HG03060 (cell line): ENCODE measurements around the gene NBEAL2.
A peak's percentile ranks its signal among the peaks of the same experiment; 100 is the strongest.
"Not testable (repeated sequence)": the region's sequence is repeated elsewhere in the genome, so short reads cannot be mapped to it uniquely, and the experiment has no call there.

Source experiments
- ATAC-seq: cut with Tn5 transposase; IDR thresholded peaks from one replicate; pipeline ENCODE4 v1.9.1; 2021; ENCODE audit warnings: low read depth, moderate number of reproducible peaks; ENCODE audit not compliant: unreplicated experiment

The NBEAL2 gene

DNA sequence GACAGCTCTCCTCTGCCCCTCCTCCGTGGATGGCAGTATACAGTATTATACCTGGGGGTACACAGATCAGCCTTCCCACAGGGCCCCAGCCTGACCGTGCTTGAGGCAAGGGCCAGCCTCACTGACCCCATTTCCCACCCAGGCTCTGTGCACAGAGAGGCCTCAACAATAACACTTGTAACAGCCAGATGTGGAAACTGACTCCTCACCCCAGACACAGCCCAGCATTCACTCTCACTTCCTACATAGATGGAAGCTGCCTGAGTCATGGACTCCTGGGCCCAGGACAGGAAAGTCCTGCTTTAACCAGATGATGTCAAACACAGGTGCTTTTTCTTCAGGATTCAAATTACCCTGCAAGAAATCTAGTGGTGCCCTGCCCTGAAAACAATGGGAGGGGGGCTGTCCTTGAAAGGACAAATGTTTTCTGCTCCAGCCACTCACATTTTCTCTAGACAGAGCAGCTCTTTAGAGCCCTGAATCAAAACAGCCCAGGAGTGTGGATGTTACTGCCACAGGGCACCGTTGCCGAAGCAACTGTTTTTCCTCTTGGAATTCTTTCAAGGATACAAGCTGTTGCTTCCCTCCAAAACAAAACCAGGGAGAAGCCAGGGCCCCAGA, 19.3 kb upstream of the NBEAL2 start:
- ATAC-seq = no peak

DNA sequence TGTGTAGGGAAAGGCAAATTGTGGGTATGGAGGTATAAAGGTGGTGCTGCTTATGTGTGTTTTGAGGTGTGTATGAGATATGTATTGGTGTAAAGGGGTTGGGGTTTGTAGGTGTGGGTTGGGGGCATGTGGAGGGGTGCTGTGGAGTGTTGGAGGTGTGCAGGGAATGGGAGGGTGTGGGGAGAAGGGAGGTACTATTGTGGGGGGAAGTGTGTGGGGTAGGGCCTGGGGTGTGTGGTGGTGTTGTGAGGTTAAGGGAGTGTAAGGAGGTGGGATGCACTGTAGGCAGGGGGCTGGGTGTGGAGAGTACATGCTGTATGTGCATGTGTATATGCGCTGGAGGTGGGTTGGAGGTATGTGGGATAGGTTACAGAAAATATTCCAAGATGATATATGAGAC, 18.6 kb upstream of the NBEAL2 start:
- no peak for ATAC-seq

DNA sequence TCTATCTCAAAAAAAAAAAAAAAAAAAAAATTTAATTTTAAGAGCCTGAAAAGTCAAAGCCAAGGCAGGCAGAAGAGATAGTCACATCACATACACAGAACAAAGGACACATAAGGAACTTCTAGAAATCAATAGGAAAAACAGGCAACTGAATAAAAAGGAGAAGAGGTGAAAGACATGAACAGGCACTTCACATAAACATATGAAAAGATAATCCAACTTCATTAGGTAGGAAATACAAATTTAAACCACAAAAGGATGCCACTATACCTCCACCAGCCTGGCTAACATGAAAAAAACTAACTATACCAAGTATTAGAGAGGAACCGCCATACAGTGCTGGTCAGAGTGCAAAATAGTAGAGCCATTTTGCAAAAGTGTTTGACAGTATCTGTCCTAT, 17.0 kb upstream of the NBEAL2 start:
- no peak for ATAC-seq

DNA sequence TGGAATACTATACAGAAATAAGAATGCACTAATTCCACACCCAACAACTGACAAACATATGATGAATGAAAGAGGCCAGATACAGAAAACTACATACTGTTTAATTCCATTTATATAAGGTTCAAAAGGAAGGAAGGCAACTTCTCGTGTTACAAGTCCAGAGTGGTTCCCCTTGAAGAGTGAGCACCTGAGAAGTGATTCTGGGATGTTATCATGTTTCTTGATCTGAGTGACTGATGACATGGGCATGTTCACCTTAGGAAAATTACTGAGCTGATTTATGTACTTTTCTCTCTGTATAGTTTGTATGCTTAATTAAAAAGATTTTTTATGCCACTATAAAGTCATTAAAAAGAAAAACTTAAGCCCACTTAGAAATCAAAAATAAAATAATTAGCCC, 16.5 kb upstream of the NBEAL2 start:
- ATAC-seq = no peak

DNA sequence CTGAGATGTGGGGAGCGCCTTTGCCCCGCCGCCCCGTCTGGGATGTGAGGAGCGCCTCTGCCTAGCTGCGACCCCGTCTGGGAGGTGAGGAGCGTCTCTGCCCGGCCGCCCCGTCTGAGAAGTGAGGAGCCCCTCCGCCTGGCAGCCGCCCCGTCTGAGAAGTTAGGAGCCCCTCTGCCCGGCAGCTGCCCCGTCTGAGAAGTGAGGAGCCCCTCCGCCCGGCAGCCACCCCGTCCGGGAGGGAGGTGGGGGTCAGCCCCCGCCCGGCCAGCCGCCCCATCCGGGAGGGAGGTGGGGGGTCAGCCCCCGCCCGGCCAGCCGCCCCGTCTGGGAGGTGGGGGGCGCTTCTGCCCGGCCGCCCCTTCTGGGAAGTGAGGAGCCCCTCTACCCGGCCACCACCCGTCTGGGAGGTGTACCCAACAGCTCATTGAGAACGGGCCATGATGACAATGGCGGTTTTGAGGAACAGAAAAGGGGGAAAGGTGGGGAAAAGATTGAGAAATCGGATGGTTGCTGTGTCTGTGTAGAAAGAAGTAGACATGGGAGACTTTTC, 15.4 kb upstream of the NBEAL2 start:
- not testable (repeated sequence) for ATAC-seq

DNA sequence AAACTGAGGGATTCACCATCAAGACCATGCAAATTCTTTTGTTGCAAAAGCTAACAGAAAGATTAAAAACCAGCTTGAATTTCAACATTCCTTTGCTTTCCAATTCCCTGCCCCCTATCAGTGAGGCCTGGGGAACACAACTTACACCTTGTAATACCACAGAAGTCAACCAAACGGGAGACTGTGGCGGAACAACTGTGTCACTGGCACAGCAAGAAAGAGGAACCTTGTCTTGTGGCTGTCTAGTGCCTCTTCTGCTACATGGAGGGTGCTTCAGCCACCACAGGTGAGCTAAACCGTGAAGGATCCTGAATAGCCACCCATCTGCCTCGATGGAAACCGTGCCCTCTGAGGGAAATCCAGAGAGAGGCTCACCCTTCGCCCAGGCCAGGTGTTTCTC, 14.3 kb upstream of the NBEAL2 start:
- ATAC-seq = no peak

DNA sequence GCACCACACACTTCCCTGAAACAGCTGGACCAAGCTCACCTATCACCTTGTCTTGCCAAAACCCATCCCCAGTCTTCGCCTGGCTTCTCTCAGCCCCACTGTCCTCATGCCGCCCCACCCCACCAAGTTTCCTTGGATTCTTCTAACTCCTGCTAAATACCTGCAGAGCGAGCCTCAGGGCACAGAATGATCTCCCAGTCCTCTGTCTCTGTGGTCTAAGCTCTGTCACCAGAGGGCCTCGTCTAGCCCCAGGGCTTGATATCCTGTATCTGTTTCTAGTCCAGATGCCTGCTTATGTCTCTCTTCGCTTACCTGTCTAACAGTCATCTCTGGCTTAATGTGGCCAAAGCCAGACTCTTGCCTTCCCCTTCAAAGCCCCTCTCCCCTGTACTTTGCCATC, 12.7 kb upstream of the NBEAL2 start:
- no peak for ATAC-seq

DNA sequence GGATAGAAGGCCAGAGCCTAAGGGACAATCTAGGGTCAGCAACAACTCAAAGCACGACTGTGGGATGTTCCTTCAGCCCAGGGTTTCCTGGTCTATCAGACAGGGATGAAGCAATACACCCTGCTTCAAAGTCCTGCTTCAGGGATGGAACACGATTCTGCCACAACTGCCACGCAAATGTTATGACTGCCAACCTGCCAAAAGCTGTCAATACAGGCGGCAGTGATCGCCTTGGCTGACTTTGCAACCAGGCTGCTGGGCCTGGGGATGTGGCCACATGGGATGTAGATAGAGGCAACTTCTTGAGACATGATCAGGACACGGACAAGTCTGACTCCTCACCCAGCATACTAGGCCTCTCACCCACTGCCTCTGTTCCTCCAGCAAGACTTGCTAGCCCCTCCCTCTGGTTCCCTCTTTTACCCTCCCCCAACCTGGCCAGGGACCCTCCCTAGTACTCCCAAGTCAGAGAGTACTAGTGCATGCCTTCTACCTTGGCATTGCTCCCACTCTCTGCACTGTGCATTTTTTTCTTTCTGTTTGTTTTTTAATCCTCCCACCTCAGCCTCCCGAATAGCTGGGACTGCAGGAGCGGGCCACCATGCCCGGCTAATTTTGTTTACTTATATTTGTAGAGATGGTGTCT, 10.6 kb upstream of the NBEAL2 start:
- no peak for ATAC-seq

DNA sequence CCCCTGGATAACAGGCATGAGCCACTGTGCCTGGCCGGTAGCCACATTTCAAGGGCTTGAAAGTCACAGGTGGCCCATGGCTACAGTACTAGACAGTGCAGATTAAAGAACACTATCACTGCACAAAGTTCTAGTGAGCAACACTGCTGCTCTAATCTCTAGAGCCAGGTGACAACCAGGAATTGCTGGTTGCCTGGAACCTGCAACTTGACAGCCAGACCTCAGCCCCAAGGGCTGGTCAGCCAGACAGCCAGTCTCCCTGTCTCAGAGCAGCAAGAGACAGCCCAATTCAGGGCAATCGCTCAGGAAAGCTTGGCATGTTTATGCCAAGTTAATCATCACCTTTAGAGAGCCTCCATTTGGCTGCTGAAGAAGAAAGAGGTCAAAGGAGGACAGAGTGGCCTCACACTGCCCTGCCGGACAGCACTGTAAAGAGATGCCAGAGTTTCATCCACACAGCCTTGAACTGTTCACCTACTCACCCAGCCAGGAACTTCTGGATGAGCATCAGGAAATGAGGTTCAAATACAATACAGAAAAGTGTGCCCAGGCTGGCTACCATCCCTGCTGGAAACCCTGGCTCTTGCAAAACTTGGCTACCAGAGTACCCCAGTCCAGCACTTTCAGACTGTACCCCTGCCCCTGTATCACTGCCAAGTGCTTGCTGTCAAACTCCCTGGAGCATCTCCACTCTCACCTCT, 8.9 kb upstream of the NBEAL2 start:
- ATAC-seq = no peak

DNA sequence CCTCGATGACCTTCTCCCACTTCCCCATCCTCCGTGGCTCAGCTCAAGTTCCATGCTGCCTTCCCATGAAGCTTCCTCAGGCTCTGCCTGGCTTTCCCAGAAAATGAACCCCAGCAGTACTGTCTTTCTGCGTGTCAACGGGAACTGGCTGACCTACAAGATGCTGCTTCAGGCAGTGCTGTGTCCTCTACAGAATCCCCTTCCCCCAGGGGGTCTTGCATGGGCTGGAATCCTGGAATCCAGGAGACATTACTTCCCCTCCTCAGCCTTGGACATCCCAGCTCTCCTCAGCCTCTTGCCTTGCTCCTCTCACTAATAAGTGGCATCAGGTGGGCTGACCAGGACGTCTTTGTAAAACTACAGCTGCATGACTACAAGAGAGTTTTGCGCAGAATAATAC, 8.3 kb upstream of the NBEAL2 start:
- ATAC-seq = no peak

DNA sequence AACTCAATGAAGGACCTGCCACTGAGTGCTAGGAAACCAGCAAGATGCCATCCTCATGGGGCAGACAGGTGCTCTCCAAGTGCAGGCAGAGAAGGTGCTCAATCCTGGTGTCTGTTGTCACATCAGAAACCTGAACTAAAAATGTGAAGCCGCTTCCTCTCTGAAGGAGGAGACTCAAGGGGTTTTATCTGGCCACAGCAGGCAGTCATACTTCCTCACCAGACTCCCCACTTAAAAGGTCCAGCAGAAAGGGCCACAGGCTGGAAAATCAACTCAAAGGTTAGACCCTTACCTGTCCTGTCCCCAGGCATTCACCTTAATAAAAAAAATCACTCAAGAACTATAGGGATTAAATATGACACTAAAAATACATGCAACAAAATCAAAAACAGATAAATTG, 7.7 kb upstream of the NBEAL2 start:
- ATAC-seq = no peak

DNA sequence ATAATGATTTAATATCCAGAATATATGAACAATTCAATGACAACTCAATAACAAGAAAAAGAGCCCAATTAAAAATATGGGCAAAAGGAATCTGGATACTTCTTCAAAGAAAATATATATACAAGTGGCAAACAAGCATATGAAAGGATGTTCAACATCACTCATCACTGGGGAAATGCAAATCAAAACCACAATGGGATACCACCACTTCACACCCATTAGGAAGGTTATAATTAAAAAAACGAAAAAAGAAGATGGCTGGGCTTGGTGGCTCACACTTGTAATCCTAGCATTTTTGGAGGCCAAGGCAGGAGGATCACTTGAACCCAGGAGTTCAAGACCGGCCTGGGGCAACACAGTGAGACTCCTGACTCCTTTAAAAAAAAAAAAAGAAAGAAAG, 7.1 kb upstream of the NBEAL2 start:
- no peak for ATAC-seq

DNA sequence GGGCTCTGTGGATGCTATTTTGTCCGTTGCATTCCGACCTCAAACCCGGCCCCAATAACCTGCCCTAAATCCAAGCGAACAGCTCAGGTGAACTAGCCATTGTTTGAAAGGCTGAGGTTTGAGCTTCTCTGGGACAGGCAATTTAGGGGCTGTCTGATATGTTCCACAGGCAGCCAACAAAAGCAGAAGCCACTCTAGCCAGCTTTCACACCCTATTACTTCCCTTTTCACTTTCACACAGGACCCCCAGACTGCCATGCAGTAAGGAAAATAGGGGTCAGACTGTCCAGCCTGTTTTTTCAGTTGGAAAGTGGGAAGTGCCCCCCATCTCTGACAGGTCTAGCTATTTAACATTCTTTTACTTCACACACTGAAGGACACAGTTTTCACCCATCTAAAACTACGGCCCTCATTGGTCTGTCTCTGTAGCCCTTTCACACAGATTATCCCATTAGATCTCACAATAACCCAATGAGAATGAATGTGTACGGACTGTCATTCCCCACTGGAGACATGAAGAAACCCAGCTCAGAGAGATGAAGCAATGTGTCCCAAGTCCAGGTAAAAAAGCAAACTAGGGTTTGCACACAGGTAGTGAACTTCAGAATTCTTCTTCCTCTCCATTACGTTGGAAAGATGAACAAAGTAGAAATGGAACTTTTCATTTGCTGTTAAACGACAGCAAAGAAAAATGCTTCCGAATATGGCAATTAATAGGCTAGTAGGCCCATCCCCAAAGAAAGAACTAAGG, 4.9 kb upstream of the NBEAL2 start:
- no peak for ATAC-seq

DNA sequence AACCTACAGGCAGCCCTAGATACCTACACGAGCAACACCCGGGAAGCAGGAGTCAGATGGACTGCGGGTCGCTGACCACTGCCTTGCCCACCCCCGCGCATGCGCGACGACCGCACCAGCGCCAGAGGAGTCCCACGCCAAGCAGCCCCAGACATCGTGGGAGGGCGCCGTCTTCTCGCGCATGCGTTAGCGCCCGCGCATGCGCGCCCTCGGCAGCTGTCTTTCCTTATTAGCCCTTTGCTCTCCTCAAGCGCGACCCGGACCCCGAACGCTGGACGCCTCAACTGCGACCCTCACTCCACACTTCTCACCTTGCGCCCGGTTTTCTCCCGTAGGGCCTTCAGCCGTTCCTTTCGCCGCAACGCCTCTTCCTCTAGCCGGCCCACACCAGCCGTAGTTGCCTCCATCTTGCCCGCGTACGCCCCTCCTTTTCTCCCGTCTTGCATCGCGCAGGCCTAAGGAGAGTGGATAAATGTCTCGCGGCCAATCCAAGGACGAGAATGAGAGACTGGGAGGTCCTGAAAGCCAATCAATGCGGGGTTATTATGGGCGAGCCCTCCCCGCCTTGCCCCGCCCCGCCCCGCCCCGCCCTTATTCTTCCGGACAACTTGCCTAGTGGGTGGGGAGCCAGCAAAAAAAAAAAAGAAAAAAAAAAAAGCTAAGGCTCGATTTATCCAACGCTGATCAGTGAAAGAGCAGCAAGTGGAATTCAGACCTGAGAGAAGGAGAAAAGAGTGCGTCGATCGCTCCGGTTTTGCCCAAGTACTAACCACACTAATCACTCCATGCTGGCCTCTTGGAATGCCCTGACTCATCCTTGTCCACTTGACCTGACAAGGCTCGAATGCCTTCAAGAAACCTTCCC, 2.9 kb upstream of the NBEAL2 start, which contains the start of gene CCDC12:
Gene CCDC12 (minus strand): TSS at position 420 of the 865 bp plus-strand sequence. CDS start 13 bp downstream, at position 407.
- ATAC-seq = peak; percentile 53

DNA sequence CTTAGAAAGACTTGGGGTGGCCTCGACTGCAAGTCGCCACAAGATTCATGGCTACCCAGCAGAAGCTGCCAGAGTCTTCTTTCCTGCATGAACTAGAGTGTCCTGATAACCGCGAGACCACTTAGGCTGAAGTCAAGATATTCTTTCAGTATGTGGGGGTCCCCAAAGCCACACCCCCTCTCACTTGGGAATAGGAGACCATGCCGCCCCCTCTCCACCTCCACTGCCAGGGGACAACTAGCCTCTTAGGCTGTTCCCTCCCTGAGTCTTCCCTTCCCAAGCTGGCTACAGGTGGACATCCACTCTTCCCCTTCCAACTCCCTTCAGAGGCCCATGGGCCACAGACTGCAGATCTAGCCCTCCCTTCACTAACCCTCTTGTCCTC, 1.7 kb upstream of the NBEAL2 start:
- ATAC-seq = no peak

DNA sequence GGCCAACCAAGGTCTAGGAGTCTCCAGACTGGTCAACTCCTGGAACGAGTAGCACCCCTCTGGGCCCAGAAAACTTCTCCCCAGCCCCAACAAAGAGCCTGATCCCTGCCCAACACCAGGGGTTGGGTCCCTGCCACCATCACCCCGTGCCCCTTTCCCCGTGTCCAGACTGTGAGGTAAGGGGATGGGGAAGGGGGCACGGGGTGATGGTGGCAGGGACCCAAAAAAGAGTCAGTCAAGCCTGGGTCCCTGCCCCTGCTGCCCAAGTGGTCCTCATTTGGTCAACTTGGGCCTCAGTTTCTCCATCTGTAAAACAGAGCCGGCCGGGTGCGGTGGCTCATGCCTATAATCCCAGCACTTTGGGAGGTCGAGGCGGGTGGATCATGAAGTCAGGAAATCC, 1.1 kb upstream of the NBEAL2 start:
- no peak for ATAC-seq

DNA sequence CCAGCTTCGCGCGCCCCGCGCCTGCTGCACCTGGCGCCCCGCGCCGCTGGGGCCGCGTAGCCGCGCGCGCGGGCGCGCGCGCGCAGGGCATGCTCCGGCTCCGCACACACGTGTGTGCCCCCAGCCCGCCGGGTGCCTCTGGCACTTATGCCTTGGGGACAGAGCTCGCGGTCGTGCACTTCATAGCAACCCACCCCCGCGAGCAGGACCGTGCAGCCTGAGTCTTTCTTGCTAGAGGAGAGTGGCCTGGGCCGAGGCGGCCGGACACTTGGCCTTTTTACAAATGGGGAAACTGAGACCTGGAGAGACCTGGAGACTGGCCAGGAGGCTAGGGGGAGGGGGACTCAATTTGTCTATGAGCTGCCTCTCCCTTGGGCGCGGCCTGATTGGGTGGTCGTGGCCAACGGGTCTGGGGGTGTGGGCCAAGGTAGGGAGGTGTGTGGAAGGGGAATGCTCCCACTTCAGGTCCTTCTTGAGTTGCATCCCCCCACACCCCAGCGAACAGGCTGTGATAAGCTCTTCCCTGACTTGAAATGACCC, 562 bp downstream of the NBEAL2 start:
- no peak for ATAC-seq

DNA sequence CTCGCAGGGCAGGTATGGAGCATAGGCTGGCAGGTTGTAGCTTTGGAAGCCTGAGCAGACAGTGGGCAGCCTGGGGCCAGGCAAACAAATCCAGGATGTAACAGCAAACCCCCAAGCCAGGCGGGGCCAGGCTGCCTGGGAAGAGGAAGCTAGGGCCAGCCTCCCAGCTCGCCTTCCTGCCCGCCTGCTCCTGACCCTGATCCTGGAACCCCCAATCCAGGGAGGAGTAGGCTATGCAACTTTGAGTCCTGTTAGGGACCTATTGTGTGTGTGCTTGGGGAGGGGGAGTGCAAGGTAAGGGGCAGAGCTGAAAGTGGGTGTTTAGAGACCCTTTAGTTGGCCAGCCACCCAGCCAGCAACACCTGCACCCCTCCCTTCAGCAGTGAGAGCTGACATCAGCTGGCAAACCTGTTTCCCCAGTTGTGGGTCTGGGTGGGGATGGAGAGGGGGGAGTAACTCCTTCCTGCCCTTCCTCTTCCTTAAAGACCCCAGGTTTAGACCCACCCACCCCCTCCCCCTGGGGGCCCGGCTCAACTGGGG, 2.5 kb downstream of the NBEAL2 start:
- ATAC-seq = no peak

DNA sequence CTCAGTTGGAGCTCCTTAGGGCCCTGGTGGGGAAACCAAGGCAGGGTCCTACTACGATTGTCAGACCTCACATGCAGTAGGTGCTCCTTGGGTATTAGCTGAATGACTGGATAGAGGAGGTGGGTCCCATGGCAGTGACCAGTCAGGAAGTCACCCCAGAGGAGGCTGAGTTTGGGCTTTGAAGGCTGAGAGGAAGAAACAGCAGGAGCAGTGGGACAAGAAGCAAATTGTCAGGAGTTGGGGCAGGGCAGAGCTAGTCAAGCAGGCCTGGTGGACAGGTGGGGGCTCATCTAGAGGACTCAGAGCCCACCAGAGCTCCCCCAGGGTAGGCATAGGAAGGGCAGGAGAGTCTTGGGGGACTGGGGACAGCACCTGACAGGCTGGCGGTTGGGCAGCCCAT, 3.1 kb downstream of the NBEAL2 start:
- no peak for ATAC-seq
